ENCODE results near the gene ZNF423.

ZNF423 gene

GRCh38 chr16:49464877-49465504 is 390.9 kb downstream of the ZNF423 start:
- DNase-seq, result peak; percentile 60

GRCh38 chr16:49464093-49464492 is 391.8 kb downstream of the ZNF423 start:
- DNase-seq, result no peak

- peak; percentile 86 for DNase-seq
These were observed 392.4 kb downstream of the ZNF423 start for GRCh38 chr16:49463529-49463928.

- DNase-seq, result peak; percentile 40
These were observed 392.9 kb downstream of the ZNF423 start for GRCh38 chr16:49462989-49463371.

- DNase-seq, result no peak
These were observed 393.4 kb downstream of the ZNF423 start for GRCh38 chr16:49462362-49462988.

GRCh38 chr16:49461517-49461951 is 394.4 kb downstream of the ZNF423 start:
- DNase-seq, result no peak

- no peak for DNase-seq
These were observed 395.0 kb downstream of the ZNF423 start for GRCh38 chr16:49460786-49461470.

- DNase-seq, result no peak
These were observed 395.8 kb downstream of the ZNF423 start for GRCh38 chr16:49459953-49460735.

- no peak for DNase-seq
These were observed 397.1 kb downstream of the ZNF423 start for GRCh38 chr16:49458656-49459445.

- DNase-seq, result no peak
These were observed 397.7 kb downstream of the ZNF423 start for GRCh38 chr16:49458243-49458642.

- DNase-seq, result no peak
These were observed 398.7 kb downstream of the ZNF423 start for GRCh38 chr16:49457196-49457595.

GRCh38 chr16:49456763-49457162 is 399.1 kb downstream of the ZNF423 start:
- DNase-seq, result no peak

GRCh38 chr16:49455991-49456745 is 399.7 kb downstream of the ZNF423 start:
- DNase-seq, result no peak

- DNase-seq, result no peak
These were observed 400.5 kb downstream of the ZNF423 start for GRCh38 chr16:49455181-49455990.

- DNase-seq, result no peak
These were observed 401.3 kb downstream of the ZNF423 start for GRCh38 chr16:49454426-49455180.

GRCh38 chr16:49453983-49454382 is 401.9 kb downstream of the ZNF423 start:
- DNase-seq, result no peak

GRCh38 chr16:49453021-49453420 is 402.9 kb downstream of the ZNF423 start:
- DNase-seq, result no peak

- DNase-seq, result no peak
These were observed 403.3 kb downstream of the ZNF423 start for GRCh38 chr16:49452578-49452977.

GRCh38 chr16:49452108-49452507 is 403.8 kb downstream of the ZNF423 start:
- no peak for DNase-seq

GRCh38 chr16:49446805-49447204 is 409.1 kb downstream of the ZNF423 start:
- no peak for DNase-seq
